HepG2 (cell line): ENCODE data around the gene ZNF222. TPM values are rescaled to one million over a fixed set of nuclear protein-coding genes. Genes with fewer than 3 reads are reported as not detected.

Experiments
- AKAP8 ChIP-seq: sonication (generic); formaldehyde crosslinking; IDR thresholded peaks from 2 replicates; pipeline ENCODE4 v1.5.1; 2020; ENCODE audit warnings: mild to moderate bottlenecking, missing genetic modification reagents
- ATF4 ChIP-seq, 2 experiments: fragments of 450-650 bp in 1 of 2; sonication (generic) in 1 of 2; formaldehyde crosslinking; IDR thresholded peaks; 2 replicates each; pipeline versions ENCODE4 v1.5.0 to v1.8.0; 2020 to 2022; ENCODE audit warnings: mild to moderate bottlenecking in 1 of 2, missing genetic modification reagents in 1 of 2
- CAMTA2 ChIP-seq: sonication (generic); formaldehyde crosslinking; IDR thresholded peaks from 2 replicates; pipeline ENCODE4 v1.4.0; 2020; ENCODE audit warnings: mild to moderate bottlenecking, missing genetic modification reagents, borderline replicate concordance
- CBX5 ChIP-seq: sonication (generic); formaldehyde crosslinking; IDR thresholded peaks from 2 replicates; pipeline ENCODE4 v1.4.0; 2020; ENCODE audit warnings: missing genetic modification reagents, borderline replicate concordance
- CSRNP2 ChIP-seq: sonication (generic); formaldehyde crosslinking; conservative IDR thresholded peaks from 2 replicates; pipeline ENCODE4 v1.8.0; 2022; ENCODE audit warnings: low read depth, missing genetic modification reagents
- E2F2 ChIP-seq: sonication (generic); formaldehyde crosslinking; IDR thresholded peaks from 2 replicates; pipeline ENCODE4 v1.4.0; 2020; ENCODE audit warnings: missing genetic modification reagents, borderline replicate concordance
- GZF1 ChIP-seq: sonication (generic); formaldehyde crosslinking; IDR thresholded peaks from 2 replicates; pipeline ENCODE4 v1.5.1; 2020; ENCODE audit warnings: mild to moderate bottlenecking, missing genetic modification reagents
- KDM3A ChIP-seq: IDR thresholded peaks from 2 replicates; pipeline ENCODE4 v1.6.1; 2018; ENCODE audit warnings: low read depth, missing compliant biosample characterization
- NR2C2 ChIP-seq: sonication (generic); formaldehyde crosslinking; IDR thresholded peaks from 2 replicates; pipeline ENCODE4 v1.4.0; 2020; ENCODE audit warnings: missing genetic modification reagents, mild to moderate bottlenecking, moderate library complexity, borderline replicate concordance
- RAD51 ChIP-seq: fragments of 450-650 bp; IDR thresholded peaks from 2 replicates; pipeline ENCODE4 v1.6.1; 2016; ENCODE audit warnings: borderline replicate concordance
- RXRB ChIP-seq: IDR thresholded peaks from 2 replicates; pipeline ENCODE4 v1.6.1; 2016; ENCODE audit warnings: borderline replicate concordance, missing genetic modification reagents, missing compliant biosample characterization
- SMARCC2 ChIP-seq: fragments of 450-650 bp; IDR thresholded peaks from 2 replicates; pipeline ENCODE4 v1.6.1; 2017; ENCODE audit warnings: antibody characterized with exemption, mild to moderate bottlenecking
- SMYD3 ChIP-seq: sonication (generic); formaldehyde crosslinking; IDR thresholded peaks from 2 replicates; pipeline ENCODE4 v1.8.1; 2023; ENCODE audit warnings: mild to moderate bottlenecking, missing genetic modification reagents
- SOX6 ChIP-seq, 2 experiments: fragments of 450-650 bp in 1 of 2; sonication (generic) in 1 of 2; formaldehyde crosslinking in 1 of 2; IDR thresholded peaks; 2 replicates each; pipeline versions ENCODE4 v1.4.0 to v1.6.1; 2017 to 2020; ENCODE audit warnings: antibody characterized with exemption in 1 of 2, mild to moderate bottlenecking in 1 of 2, missing genetic modification reagents in 1 of 2
- TCF7 ChIP-seq: sonication (generic); IDR thresholded peaks from 2 replicates; pipeline ENCODE4 v1.6.1; 2016; ENCODE audit warnings: antibody characterized with exemption, low read depth
- TFAP4 ChIP-seq: sonication (generic); IDR thresholded peaks from 2 replicates; pipeline ENCODE4 v1.6.1; 2016; ENCODE audit warnings: low read depth, borderline replicate concordance
- ZNF124 ChIP-seq: sonication (generic); formaldehyde crosslinking; IDR thresholded peaks from 2 replicates; pipeline ENCODE4 v1.4.0; 2020; ENCODE audit warnings: missing genetic modification reagents
- ZNF441 ChIP-seq: sonication (generic); formaldehyde crosslinking; IDR thresholded peaks from 2 replicates; pipeline ENCODE4 v1.7.0; 2021; ENCODE audit warnings: missing genetic modification reagents, borderline replicate concordance
- ZNF567 ChIP-seq: sonication (generic); formaldehyde crosslinking; IDR thresholded peaks from 2 replicates; pipeline ENCODE4 v1.8.1; 2023; ENCODE audit warnings: mild to moderate bottlenecking, missing genetic modification reagents, borderline replicate concordance
- ZNF569 ChIP-seq: sonication (generic); formaldehyde crosslinking; IDR thresholded peaks from 2 replicates; pipeline ENCODE4 v1.5.0; 2020; ENCODE audit warnings: mild to moderate bottlenecking, missing genetic modification reagents, moderate library complexity, borderline replicate concordance
- ZNF724P ChIP-seq: sonication (generic); formaldehyde crosslinking; IDR thresholded peaks from 2 replicates; pipeline ENCODE4 v1.8.0; 2022; ENCODE audit warnings: missing genetic modification reagents, borderline replicate concordance
- ZNF746 ChIP-seq: sonication (generic); formaldehyde crosslinking; IDR thresholded peaks from 2 replicates; pipeline ENCODE4 v1.8.0; 2022; ENCODE audit warnings: mild to moderate bottlenecking, missing genetic modification reagents
- ZNF800 ChIP-seq: sonication (generic); formaldehyde crosslinking; IDR thresholded peaks from 2 replicates; pipeline ENCODE4 v1.4.0; 2020; ENCODE audit warnings: missing genetic modification reagents
- polyA plus RNA-seq, 8 experiments: library from polyadenylated mRNA; depleted of rRNA in 3 of 8; stranded (reverse) in 7 of 8; unstranded in 1 of 8; fragments of >200 nt; fragmentation: Illumina TruSeq in 4 of 8; extraction: Trizol in 4 of 8; gene quantifications; 2 replicates each; pipeline versions ENCODE4 v1.2.1 to v1.2.3, GENCODE V29; 2011 to 2016; ENCODE audit warnings: low read depth in 4 of 8, missing spikeins in 1 of 8, mixed read lengths in 1 of 8; ENCODE audit not compliant: insufficient read depth in 1 of 8
- total RNA-seq, 5 experiments: library from RNA; depleted of rRNA; stranded (reverse); fragments of >200 nt; fragmentation: Illumina TruSeq; extraction: Trizol; gene quantifications; 2 replicates each; pipeline ENCODE4 v1.2.3, GENCODE V29; 2016; ENCODE audit warnings: low read depth in 1 of 5

Gene ZNF222
- total and polyA plus RNA-seq, 2 of the 13 experiments (the other 11 are each of a cell fraction or from before 2014, with no cell fraction given): 2.2 to 6.2 TPM

GRCh38 chr19:44071824-44072542 is 46.8 kb downstream of the ZNF222 start, which contains the start of gene ZNF284 (continued):
- no peak for TF ChIP-seq ZNF800
- TF ChIP-seq SMYD3: no peak
- no peak for TF ChIP-seq TCF7
- TF ChIP-seq GZF1 (CRISPR knock-in tag): no peak
- no peak for TF ChIP-seq ZNF746 (CRISPR knock-in tag)
- TF ChIP-seq ZNF569 (CRISPR knock-in tag): no peak
- no peak for TF ChIP-seq AKAP8 (CRISPR knock-in tag)
- TF ChIP-seq ATF4 (CRISPR knock-in tag; IDR thresholded peaks at IDR 0.05): peak in 1 of 2 experiments; percentile 29; a peak in 1 of 4 replicates
- TF ChIP-seq RXRB: peak; percentile 45
- no peak for TF ChIP-seq ZNF441 (CRISPR knock-in tag)
- TF ChIP-seq ZNF124 (CRISPR knock-in tag): no peak
- TF ChIP-seq SMARCC2: no peak
- TF ChIP-seq NR2C2 (CRISPR knock-in tag): peak; percentile 89
- no peak for TF ChIP-seq RAD51
- no peak for TF ChIP-seq ZNF567 (CRISPR knock-in tag)
- peak; percentile 30; the same call in 1 of the 2 replicates for TF ChIP-seq ZNF724P (CRISPR knock-in tag)
- 0 out of 2 replicates have a peak, but pooled peaks have one; percentile 26 for TF ChIP-seq KDM3A
- no peak for TF ChIP-seq E2F2 (CRISPR knock-in tag)
- no peak for TF ChIP-seq TFAP4
- no peak for TF ChIP-seq SOX6 (IDR thresholded peaks at IDR 0.05)
- TF ChIP-seq SOX6 (CRISPR knock-in tag; IDR thresholded peaks at IDR 0.05): peak; percentile 59
- 0 out of 2 replicates have a peak, but pooled peaks have one; percentile 46 for TF ChIP-seq CAMTA2 (CRISPR knock-in tag)
- 0 out of 2 replicates have a peak, but pooled peaks have one; percentile 48 for TF ChIP-seq CBX5 (CRISPR knock-in tag)
- TF ChIP-seq CSRNP2 (CRISPR knock-in tag): no peak
